Progenitor cell of endocrine pancreas (in vitro differentiated cells): ENCODE data around the gene HRNR. TPM values are rescaled to one million over a fixed set of nuclear protein-coding genes. Genes with fewer than 3 reads are reported as not detected.

Experiments
- DNase-seq: peaks from one replicate; pipeline ENCODE4 v3.0.0; 2021; ENCODE audit warnings: low spot score; ENCODE audit not compliant: unreplicated experiment
- H3K27ac Mint-ChIP-seq: 2 replicates; pipeline ENCODE4 v1.8.0; 2021; ENCODE audit warnings: mild to moderate bottlenecking, moderate library complexity, mixed read lengths
- H3K27me3 Mint-ChIP-seq: 2 replicates; pipeline ENCODE4 v1.8.0; 2021; ENCODE audit warnings: mixed read lengths
- H3K36me3 Mint-ChIP-seq: 2 replicates; pipeline ENCODE4 v1.8.0; 2022; ENCODE audit warnings: mixed read lengths; ENCODE audit not compliant: insufficient read depth
- H3K4me1 Mint-ChIP-seq: 2 replicates; pipeline ENCODE4 v1.8.0; 2021; ENCODE audit warnings: low read depth, mixed read lengths
- H3K4me3 Mint-ChIP-seq: 2 replicates; pipeline ENCODE4 v1.8.0; 2021; ENCODE audit warnings: low read depth, mild to moderate bottlenecking, moderate library complexity, mixed read lengths
- H3K9me3 Mint-ChIP-seq: 2 replicates; pipeline ENCODE4 v1.8.0; 2021; ENCODE audit warnings: low read depth, mixed read lengths
- CTCF ChIP-seq: fragments of 200-600 bp; sonication (generic); IDR thresholded peaks from one replicate; pipeline ENCODE4 v1.5.0; 2021; ENCODE audit warnings: antibody characterized with exemption, mild to moderate bottlenecking; ENCODE audit not compliant: unreplicated experiment
- total RNA-seq: library from RNA; stranded (reverse); gene quantifications from 2 replicates; pipeline ENCODE4 v1.2.1, GENCODE V29; 2021

HRNR gene
- total RNA-seq, 1 donor from 2014 or later, result not detected

GRCh38 chr1:152197361-152197941, 26.5 kb downstream of the HRNR start:
- no peak overlapping the region for H3K4me3 Mint-ChIP-seq

GRCh38 chr1:152191711-152192110, 32.3 kb downstream of the HRNR start:
- no peak for TF ChIP-seq CTCF
- Mint-ChIP-seq H3K4me1 (no peaks in the 10 kb centered on the region), H3K9me3 (peaks cover 20% of the 10 kb centered on the region), H3K36me3 (no peaks in the 10 kb centered on the region), H3K27me3 (peaks cover 9% of the 10 kb centered on the region), H3K27ac (no peak overlapping the region), H3K4me3 (no peak overlapping the region)
- DNase-seq, result no peak

More at GRCh38 chr1:152197361-152197941, 26.5 kb downstream of the HRNR start:
- Mint-ChIP-seq H3K36me3 (no peaks in the 10 kb centered on the region), H3K9me3 (peaks cover 39% of the 10 kb centered on the region), H3K4me1 (no peaks in the 10 kb centered on the region), H3K27ac (no peak overlapping the region), H3K27me3 (no peaks in the 10 kb centered on the region)
- DNase-seq, result no peak
- TF ChIP-seq CTCF, result no peak

- H3K4me3 Mint-ChIP-seq, result no peak overlapping the region
- H3K4me1 Mint-ChIP-seq, result no peaks in the 10 kb centered on the region
- peaks cover 9% of the 10 kb centered on the region for H3K27me3 Mint-ChIP-seq
- no peak for DNase-seq
- H3K9me3 Mint-ChIP-seq, result peaks cover 20% of the 10 kb centered on the region
- no peak overlapping the region for H3K27ac Mint-ChIP-seq
- no peak for TF ChIP-seq CTCF
- no peaks in the 10 kb centered on the region for H3K36me3 Mint-ChIP-seq
Measured at GRCh38 chr1:152191260-152191659, 32.7 kb downstream of the HRNR start.

- no peak for TF ChIP-seq CTCF
- Mint-ChIP-seq H3K4me1 (no peaks in the 10 kb centered on the region), H3K27me3 (peaks cover 9% of the 10 kb centered on the region), H3K9me3 (peaks cover 18% of the 10 kb centered on the region), H3K27ac (no peak overlapping the region), H3K4me3 (no peak overlapping the region), H3K36me3 (no peaks in the 10 kb centered on the region)
- no peak for DNase-seq
Measured at GRCh38 chr1:152190589-152190988, 33.4 kb downstream of the HRNR start.

- Mint-ChIP-seq H3K4me3 (no peak overlapping the region), H3K9me3 (peaks cover 17% of the 10 kb centered on the region)
- DNase-seq, result no peak
Measured at GRCh38 chr1:152189657-152190442, 34.1 kb downstream of the HRNR start.

More at GRCh38 chr1:152189657-152190442, 34.1 kb downstream of the HRNR start:
- Mint-ChIP-seq H3K27me3 (peaks cover 15% of the 10 kb centered on the region), H3K36me3 (no peaks in the 10 kb centered on the region), H3K27ac (no peak overlapping the region), H3K4me1 (no peaks in the 10 kb centered on the region)
- TF ChIP-seq CTCF, result peak; percentile 56
